T-helper 2 cell treated with Interferon-gamma antibody and Interleukin-4, amounts not matched to agents 100 ng/mL and 5 ng/mL, for 36 hours (primary cell): ENCODE results near the gene GPBP1. TPM values are rescaled to one million over a fixed set of nuclear protein-coding genes. Genes with fewer than 3 reads are reported as not detected.
"Not testable (repeated sequence)": the region's sequence is repeated elsewhere in the genome, so short reads cannot be mapped to it uniquely, and the experiment has no call there.

Experiments used
- intact Hi-C: fragments of 100-400 bp; cut with micrococcal nuclease; formaldehyde crosslinking; loops from one replicate; pipeline ENCODE4 v1.15.1; 2023
- total RNA-seq: library from RNA; stranded (reverse); gene quantifications from 2 replicates; pipeline ENCODE4 v1.2.3, GENCODE V29; 2022

Gene GPBP1
- total RNA-seq: 79.7 and 90.0 TPM in 2 replicates

GRCh38 chr5:57173319-57174127 lies at the start of gene GPBP1:
GPBP1 (plus strand) TSS chr5:57174059; CDS start chr5:57214131, 40,072 bp downstream.
- intact Hi-C loops: loop anchor here (1.0 to 10.0 kb wide), 9 partner anchors 48 to 1639 kb away; partner anchors contain the start of genes IL6ST, MAP3K1, MIER3 and PLPP1

GRCh38 chr5:57128325-57128724 lies 45.5 kb upstream of the GPBP1 start:
- intact Hi-C loops: no loop called here

- intact Hi-C loops: no loop called here
Measured at GRCh38 chr5:57133574-57133973, 40.3 kb upstream of the GPBP1 start.

- intact Hi-C loops: no loop called here
Measured at GRCh38 chr5:57137401-57137800, 36.5 kb upstream of the GPBP1 start.

- intact Hi-C loops: no loop called here
Measured at GRCh38 chr5:57152316-57152715, 21.5 kb upstream of the GPBP1 start.

- intact Hi-C loops: no loop called here
Measured at GRCh38 chr5:57155033-57155432, 18.8 kb upstream of the GPBP1 start.

- intact Hi-C loops: no loop called here
Measured at GRCh38 chr5:57157131-57157530, 16.7 kb upstream of the GPBP1 start.

- intact Hi-C loops: no loop called here
Measured at GRCh38 chr5:57157666-57158065, 16.2 kb upstream of the GPBP1 start.

GRCh38 chr5:57163553-57164006 lies 10.3 kb upstream of the GPBP1 start:
- intact Hi-C loops: no loop called here

GRCh38 chr5:57164124-57164523 lies 9.7 kb upstream of the GPBP1 start:
- intact Hi-C loops: no loop called here

GRCh38 chr5:57165171-57165570 lies 8.7 kb upstream of the GPBP1 start:
- intact Hi-C loops: not testable (repeated sequence)

GRCh38 chr5:57166276-57166675 lies 7.6 kb upstream of the GPBP1 start:
- intact Hi-C loops: no loop called here

- intact Hi-C loops: no loop called here
Measured at GRCh38 chr5:57167201-57167600, 6.7 kb upstream of the GPBP1 start.

- intact Hi-C loops: loop anchor here (5.0 to 10.0 kb wide), 2 partner anchors 558 to 1635 kb away; partner anchors contain the start of gene PLPP1
Measured at GRCh38 chr5:57170116-57170515, 3.7 kb upstream of the GPBP1 start.

GRCh38 chr5:57171816-57172465 lies 1.9 kb upstream of the GPBP1 start:
- intact Hi-C loops: loop anchor here (2.0 to 10.0 kb wide), 3 partner anchors 357 to 1637 kb away; partner anchors contain the start of genes MAP3K1 and PLPP1

- intact Hi-C loops: loop anchor here (1.0 to 10.0 kb wide), 7 partner anchors 49 to 1638 kb away; partner anchors contain the start of genes MAP3K1, MIER3, PLPP1 and SETD9
Measured at GRCh38 chr5:57172466-57173318, 1.2 kb upstream of the GPBP1 start.

GRCh38 chr5:57174128-57174889 lies 450 bp downstream of the GPBP1 start:
- intact Hi-C loops: loop anchor here (1.0 to 10.0 kb wide), 4 partner anchors 562 to 1640 kb away; partner anchors contain the start of genes IL6ST and PLPP1

- intact Hi-C loops: loop anchor here (1.0 to 10.0 kb wide), 6 partner anchors 13 to 1640 kb away; partner anchors contain the start of genes IL6ST and PLPP1
Measured at GRCh38 chr5:57174890-57175510, 1.1 kb downstream of the GPBP1 start.

GRCh38 chr5:57175551-57176309 lies 1.9 kb downstream of the GPBP1 start:
- intact Hi-C loops: loop anchor here (1.0 to 10.0 kb wide), 4 partner anchors 13 to 1641 kb away; partner anchors contain the start of genes IL6ST and PLPP1
